ENCODE results near the gene PLCL1.
A peak's percentile ranks its signal among the peaks of the same experiment; 100 is the strongest.
"Not testable (repeated sequence)": the region's sequence is repeated elsewhere in the genome, so short reads cannot be mapped to it uniquely, and the experiment has no call there.

Gene PLCL1

GRCh38 chr2:198136142-198136541, 331.7 kb downstream of the PLCL1 start:
- no peak for DNase-seq

DNA sequence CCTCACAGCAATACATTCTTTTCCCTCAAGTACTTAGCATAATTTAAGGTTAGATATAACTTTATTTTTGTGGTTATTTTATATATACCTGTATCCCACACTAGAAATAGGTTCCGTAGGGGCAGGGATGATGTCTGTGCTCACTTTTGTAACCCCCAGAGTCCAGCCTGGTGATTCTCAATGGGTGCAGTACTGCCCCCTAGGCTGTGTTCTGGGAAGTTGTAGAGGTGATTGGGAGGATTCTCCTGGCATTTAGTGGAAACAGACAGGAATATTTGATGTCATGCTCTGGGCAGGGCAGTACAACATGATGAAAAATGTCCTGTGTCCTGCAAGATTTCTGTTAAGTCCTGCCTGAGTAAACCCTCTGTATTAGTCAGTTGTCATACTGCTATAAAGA, 333.3 kb downstream of the PLCL1 start:
- no peak for DNase-seq

DNA sequence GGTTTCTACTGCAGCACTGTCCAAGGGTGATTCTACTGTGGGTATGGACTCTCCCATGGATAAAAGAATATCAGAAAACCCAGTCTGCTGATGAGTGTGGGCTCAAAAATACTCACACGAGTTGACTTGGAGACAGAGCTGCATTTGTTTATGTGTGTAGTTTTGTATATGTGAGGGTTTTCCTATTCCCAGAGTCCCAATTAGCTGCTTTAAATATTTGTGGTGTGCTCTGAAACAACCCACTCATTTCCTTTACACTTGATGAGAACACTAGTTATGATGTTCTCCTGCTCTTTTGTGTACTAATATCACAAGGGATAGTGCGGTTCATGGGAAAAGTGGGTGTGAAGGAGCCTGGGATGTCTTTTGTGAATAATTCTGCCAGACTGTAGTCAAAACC, 337.3 kb downstream of the PLCL1 start:
- no peak for DNase-seq

GRCh38 chr2:198143156-198143555, 338.8 kb downstream of the PLCL1 start:
- no peak for DNase-seq

DNA sequence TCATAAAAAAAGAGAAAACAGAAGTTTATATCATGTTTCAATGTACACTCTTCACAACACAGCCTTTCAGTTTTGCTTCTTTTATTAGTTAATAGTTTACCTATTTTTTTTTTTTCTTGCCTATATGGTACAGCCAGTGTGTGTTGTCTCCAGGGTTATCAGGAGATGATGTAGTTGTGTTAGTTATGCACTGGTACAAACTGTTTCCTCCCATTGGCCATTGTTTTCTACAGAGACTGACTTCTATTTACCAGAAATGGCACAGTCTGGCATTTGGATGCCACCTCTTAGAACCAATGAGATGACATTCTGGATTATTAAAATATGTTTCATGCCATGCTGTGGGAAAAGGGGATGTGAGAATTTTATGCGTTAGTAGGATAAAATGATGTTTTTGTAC, 339.4 kb downstream of the PLCL1 start:
- DNase-seq: no peak

DNA sequence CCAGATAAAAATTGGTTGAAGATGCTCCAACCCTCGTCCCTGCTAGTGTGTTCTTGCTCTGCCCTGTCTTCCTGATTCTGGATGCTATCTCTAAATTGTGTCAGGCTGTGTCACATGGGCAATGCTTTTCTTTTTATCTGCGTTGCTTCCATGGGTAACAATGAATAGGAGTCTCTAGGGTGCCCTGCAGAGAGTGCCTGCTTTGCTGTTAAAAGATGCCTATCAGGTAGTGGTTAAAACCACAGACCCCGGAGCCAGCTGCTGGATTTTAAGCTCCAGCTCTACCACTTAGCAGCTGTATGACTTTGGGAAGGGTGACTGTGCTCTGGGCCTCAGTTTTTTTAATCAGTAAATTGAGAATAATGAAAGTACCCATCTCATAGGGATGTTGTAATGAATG, 340.3 kb downstream of the PLCL1 start:
- DNase-seq: peak in 1 of 2 donors; percentile 0

DNA sequence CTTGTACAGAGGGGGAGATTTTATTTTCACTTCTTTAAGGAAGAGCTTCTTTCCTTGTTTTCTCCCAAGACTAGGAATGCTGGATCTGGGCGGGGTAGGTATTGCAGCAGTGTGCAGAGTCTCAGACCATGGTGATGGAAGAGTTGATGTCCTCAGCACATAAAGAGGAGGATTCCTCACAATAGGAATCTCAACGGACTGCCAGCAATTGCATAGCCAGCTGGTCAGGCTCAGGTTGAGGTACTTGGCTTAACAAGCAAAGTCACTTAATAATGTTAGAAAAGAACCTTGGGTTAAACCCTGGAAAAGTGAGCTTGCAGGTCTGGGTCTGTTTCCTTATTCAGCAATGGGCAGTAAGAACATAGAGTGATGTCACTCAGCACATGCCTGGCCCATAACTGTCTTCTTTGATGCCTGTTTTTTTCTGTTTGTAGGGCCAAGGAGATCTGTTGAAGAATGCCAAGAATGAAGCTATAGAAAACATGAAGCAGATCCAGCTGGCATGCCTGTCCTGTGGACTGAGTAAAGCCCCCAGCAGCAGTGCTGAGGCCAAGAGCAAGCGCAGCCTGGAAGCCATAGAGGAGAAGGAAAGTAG, 342.1 kb downstream of the PLCL1 start:
- DNase-seq: no peak

GRCh38 chr2:198157314-198157713, 352.9 kb downstream of the PLCL1 start:
- DNase-seq: no peak

- no peak for DNase-seq
Observed at GRCh38 chr2:198161151-198161550, 356.8 kb downstream of the PLCL1 start.

DNA sequence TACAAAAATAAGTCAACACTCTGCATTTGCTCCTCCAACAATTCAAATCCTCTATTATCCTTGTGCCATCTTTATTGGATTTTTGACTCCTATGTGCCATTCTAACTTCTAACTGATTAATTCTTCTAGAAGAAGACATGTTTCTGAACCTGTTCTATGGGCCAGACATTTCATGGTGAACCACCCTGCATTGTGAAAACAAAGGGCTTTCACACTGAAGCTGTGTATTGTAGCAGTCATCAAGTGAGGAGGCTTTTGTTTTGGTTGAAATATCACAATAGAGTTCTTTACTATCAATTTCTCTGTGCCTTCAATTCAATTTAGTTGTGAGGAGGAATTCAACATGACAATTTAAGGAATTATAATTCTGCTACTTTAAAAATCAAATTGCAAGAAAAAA, 357.9 kb downstream of the PLCL1 start:
- DNase-seq: no peak

GRCh38 chr2:198164843-198165242, 360.4 kb downstream of the PLCL1 start:
- DNase-seq: no peak

- DNase-seq: no peak
Observed at GRCh38 chr2:198165289-198165688, 360.9 kb downstream of the PLCL1 start.

- no peak for DNase-seq
Observed at GRCh38 chr2:198167346-198167745, 363.0 kb downstream of the PLCL1 start.

DNA sequence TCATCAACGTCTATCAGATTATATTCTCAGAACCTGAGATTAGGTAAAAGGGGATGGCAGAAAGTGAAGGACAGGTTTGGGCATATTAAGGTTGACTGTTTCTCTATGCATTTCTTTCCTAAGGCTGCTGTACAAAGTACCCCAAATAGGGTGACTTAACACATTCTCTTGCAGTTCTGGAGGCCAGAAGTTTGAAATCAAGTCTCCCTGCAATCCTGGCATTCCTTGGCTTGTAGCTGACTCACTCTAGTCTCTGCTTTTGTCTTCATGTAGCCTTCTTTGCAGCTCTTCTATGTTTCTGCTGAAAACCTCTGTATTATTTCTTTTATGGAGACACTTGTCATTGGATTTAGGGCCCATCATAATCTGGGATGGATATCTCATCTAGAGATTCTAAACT, 364.3 kb downstream of the PLCL1 start:
- no peak for DNase-seq

DNA sequence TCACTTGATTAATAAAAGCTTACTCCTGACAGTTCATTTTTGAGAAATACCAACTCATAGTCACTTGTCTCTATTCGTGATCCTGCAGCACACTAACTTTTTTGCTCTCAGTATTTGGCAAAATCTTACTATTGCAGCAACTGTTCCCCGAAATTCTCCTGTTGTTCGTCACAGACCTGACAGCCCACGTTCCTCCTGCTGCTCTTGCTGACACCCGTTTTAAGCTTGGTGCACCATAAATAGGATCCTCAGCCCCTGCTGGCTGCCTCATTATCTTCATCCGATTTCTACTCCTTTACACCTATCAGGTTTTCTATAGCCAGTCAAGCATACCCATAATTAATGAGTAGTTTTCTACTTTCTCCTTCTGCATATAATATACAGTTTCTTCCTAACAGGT, 368.8 kb downstream of the PLCL1 start:
- DNase-seq: no peak

GRCh38 chr2:198173864-198174263, 369.5 kb downstream of the PLCL1 start:
- DNase-seq: no peak

DNA sequence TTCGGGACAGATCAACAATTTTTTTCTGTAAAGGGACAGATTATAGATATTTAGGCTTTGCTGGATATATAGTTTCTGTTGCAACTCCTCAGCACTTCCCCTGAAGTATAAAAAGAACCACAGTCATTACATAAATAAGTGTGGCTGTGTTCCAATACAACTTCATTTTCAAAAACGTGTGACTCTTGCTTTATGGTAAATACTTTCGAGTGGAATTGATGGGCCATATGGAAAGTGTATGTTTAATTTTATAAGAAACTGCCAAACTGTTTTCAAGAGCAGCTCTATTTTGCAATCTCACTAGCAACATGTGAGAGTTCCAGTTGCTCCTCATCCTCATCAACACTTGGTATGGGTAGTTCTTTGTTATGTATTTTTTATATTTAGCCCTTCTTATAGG, 370.9 kb downstream of the PLCL1 start:
- DNase-seq: no peak

GRCh38 chr2:198177040-198177439, 372.6 kb downstream of the PLCL1 start:
- DNase-seq: no peak

- no peak for DNase-seq
Observed at GRCh38 chr2:198178766-198179165, 374.4 kb downstream of the PLCL1 start.

DNA sequence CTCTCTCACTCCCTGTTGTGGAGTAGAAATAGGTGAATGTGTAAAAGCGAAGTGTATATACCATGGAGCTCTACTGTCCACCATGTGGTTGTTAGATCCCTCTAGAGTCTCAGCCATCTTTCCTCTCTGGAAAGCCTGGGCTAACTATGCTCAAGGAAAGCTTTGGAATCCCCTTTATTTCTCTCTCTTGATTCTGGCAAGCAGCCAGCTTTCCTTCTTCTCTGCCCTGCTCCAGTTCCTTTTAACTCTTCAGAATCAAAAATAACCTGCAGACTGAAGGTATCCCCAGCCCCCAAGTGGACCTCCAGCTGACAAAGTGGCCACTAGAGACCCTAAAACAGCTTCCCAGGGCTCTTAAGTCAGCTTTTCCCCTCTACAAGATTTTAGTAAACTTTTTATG, 381.9 kb downstream of the PLCL1 start:
- no peak for DNase-seq

GRCh38 chr2:198187841-198188240, 383.4 kb downstream of the PLCL1 start:
- no peak for DNase-seq

DNA sequence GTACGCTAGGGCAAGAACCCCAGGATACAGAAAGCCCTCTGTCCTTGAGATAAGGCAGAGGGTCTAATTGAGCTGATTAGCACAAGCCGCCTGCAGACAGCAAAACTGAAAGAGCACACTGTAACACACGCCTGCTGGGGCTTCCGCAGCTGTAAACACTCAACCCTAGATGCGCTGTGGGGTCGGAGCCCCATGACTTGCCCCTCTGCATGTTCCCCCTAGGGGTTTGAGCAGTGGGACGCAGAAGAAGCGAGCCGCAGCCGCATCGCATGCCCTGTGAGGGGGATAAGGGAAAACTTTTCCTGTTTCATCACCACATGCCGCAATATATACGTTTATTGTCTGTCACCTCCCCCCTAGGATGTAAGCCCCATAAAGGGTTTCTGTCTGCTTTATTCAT, 384.6 kb downstream of the PLCL1 start:
- no peak for DNase-seq

DNA sequence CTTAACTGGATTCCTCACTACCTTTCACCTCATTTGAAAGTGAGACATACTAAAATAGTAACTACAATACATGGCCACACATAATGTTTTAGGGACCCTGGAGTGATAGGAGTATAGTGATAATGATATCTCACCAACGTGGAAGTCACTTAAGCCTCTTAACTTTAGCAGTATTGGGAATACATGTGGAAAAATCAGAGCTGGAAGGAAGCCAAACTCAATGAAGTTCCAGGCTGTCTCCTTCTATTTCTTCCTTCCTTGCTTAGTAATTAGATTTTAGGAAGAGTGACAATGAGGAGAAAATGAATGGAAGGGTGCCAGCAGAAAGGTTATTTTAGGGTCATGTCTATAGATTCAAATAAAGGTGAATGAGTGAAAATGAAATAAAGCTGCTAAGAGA, 387.3 kb downstream of the PLCL1 start:
- no peak for DNase-seq

DNA sequence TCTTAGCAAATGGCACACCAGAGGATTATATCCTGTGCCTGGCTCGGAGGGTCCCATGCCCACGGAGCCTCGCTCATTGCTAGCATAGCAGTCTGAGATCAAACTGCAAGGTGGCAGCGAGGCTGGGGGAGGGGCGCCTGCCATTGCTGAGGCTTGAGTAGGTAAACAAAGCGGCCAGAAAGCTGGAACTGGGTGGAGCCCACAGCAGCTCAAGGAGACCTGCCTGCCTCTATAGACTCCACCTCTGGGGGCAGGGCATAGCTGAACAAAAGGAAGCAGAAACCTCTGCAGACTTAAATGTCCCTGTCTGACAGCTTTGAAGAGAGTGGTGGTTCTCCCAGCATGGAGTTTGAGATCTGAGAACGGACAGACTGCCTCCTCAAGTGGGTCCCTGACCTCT, 392.2 kb downstream of the PLCL1 start:
- DNase-seq: not testable (repeated sequence)

All from CD4-positive, alpha-beta T cell treated with Interferon alpha-2 for 1 hour (primary cell).